Left hindlimb (tissue), 1 donor: Measurements from ENCODE around the gene CHMP1A.
A peak's percentile ranks its signal among the peaks of the same experiment; 100 is the strongest.

Experiments used
- DNase-seq: peaks from one replicate; pipeline ENCODE4 v3.0.0-alpha.2; 2018

The CHMP1A gene

DNA sequence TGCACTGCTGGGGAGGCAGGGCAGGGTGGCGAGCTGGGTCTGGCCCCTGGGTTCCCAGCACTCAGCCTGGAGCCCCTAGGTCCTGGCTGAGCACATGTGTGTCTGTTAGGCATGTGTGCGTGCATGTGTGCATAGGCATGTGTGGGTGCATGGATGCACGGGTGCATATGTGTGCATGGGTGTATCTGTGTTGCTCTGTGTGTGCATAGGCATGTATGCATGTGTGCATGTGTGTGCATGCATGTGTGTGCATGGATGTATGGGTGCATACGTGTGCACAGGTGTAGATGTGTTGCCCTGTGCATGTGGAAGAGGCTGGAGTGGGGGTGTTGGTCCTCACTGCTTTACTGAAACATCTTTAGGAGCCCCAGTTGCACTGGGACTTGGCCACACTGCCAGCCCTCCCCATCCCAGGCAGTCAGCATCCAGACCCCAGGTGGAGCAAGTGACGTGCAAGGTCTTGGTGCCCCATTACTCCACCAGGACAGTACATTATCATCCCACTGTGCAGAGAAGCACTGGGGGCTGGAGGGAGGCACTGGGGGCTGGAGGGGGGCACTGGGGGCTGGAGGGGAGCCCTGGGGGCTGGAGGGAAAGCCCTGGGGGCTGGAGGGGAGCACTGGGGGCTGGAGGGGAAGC lies 54.4 kb downstream of the CHMP1A start:
- no peak for DNase-seq

- peak; percentile 73 for DNase-seq
These were observed 55.1 kb downstream of the CHMP1A start for GRCh38 chr16:89602273-89602951.

GRCh38 chr16:89601906-89602272 lies 55.6 kb downstream of the CHMP1A start:
- no peak for DNase-seq

- no peak for DNase-seq
These were observed 56.6 kb downstream of the CHMP1A start for GRCh38 chr16:89600956-89601355.

GRCh38 chr16:89600427-89600826 lies 57.1 kb downstream of the CHMP1A start:
- DNase-seq: no peak

DNA sequence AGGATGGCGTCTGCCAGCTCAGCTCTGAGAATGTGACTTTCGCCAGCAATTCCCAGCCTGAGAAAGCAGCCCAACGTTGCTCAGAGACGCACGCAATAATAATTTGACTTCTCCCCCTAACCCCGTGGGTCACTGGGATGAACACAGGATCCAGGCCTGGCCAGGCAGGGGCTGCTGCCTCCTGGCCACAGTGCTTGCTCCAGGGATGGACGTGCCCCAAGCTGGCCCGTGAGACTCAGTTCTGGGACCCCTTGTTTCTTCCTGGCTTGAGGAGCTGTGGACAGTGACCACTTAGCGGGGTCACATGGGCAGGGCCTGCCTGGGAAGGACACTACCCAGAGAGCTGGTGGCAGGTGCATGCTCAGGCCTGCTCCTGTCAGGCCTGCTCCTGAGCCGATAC lies 57.6 kb downstream of the CHMP1A start:
- no peak for DNase-seq

GRCh38 chr16:89599451-89599858 lies 58.1 kb downstream of the CHMP1A start:
- DNase-seq: no peak

DNA sequence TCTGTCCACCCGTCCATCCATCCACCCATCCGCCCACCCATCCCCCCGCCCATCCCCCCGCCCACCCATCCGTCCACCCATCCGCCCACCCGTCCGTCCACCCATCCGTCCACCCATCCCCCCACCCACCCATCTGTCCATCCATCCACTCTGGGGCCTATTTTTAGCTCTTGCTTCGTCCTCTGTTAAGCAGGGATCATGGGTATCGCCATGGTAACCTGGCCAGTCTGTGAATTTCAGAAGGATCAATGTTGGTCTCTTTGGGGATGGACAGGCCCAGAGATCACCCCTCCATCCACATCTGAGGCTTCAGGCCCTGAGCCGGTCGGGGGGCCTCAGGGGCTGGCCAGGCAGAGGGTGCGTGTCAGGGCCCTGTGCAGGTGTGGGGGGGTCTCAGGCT lies 59.3 kb downstream of the CHMP1A start:
- DNase-seq: no peak

DNA sequence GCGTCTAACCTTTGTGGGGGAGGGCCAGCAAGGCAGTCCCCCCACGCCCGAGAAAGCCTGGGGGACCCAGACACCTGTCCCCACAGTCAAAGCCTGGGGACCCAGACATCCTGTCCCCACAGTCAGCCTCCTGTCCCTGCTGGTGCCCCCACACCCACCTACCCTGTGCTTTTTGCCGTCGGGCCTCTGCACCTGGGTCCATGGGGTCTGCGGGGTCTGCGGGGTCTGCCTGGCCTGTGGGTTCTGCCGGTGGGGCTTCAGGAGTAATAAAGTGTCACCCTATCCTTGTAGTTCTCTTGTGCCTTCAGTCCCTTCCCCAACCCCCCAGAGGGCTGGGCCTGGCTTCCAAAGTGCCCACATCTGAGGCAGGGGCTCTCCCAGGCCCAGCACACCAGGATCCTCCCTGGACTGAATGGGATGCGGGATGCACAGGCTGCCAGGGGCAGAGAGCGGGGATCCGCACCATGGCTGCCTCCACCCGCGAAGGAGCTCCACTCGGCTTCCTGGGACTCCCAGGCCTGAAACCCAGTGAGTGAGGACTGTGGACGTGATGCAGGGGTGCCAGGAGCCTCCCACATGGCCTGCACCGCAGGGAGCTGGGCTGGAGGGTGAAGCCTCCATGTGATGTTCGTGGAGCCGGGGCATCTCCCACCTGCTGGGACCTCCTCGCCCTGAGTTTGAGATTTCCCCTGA lies 60.4 kb downstream of the CHMP1A start:
- DNase-seq: no peak

DNA sequence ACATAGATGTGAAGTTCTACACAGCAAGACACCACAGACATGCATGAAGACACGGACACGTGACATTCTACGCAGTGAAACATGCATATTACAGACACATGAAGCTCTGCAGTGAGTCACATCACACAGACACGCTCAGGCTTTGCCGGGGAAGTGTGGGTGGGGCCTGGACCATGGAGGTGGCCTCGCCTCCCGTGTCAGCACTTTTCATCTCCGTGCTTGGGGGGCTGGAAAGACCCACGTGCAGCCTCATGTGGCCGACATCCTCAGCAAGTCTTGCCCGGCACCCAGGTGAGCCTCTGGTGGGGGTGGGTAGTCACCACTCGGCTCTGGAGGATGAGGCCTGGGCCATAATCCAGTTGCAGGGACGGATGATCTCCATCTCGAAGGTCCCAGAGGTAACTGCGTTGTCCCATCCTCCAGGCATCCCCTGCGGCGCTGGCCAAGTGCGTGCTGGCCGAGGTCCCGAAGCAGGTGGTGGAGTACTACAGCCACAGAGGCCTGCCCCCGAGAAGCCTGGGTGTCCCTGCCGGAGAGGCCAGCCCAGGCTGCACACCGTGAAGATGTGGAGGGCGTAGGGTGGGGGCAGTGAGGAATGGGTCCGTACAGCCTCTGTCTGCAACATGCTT lies 61.3 kb downstream of the CHMP1A start:
- DNase-seq: peak; percentile 9

DNA sequence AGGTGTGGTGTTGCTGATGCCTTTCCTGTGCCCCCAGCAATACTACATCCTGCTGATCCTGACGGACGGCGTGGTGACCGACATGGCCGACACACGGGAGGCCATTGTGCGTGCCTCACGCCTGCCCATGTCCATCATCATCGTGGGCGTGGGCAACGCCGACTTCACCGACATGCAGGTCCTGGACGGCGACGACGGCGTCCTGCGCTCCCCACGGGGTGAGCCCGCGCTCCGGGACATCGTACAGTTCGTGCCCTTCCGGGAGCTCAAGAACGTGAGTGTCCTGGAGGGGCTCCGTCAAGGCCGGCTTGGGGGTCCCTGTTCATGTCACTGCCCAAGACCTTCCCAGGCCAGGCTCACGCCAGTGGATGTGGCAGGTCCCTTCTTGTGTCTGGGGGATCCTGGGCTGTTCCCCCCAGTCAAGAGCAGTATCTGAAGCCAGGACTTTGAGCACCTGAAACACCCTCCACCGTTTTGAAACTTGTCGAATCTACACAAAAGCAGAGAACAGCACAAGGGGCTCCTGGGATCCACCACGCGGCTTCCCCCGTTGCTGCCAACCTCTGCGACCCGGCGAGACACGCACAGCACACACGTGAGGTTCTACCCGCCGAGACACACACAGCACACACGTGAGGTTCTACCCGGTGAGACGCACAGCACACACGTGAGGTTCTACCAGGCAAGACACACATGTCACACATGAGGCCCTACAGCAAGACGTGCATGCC lies 62.0 kb downstream of the CHMP1A start:
- DNase-seq: no peak
